SK-N-SH treated with all-trans-retinoic acid at 6 μM for 48 hours (cell line): ENCODE results near the gene DENND2A.
A peak's percentile ranks its signal among the peaks of the same experiment; 100 is the strongest.

Source experiments
- ATAC-seq: fragments of 200-7000 bp; cut with Tn5 transposase; 3 replicates; pipeline ENCODE4 v1.9.1; 2020; ENCODE audit warnings: mild to moderate bottlenecking, moderate library complexity
- ARNTL ChIP-seq: fragments of 450-650 bp; formaldehyde crosslinking; IDR thresholded peaks from 2 replicates; pipeline ENCODE4 v1.5.0; 2020; ENCODE audit warnings: low read depth, mild to moderate bottlenecking, moderate library complexity, borderline replicate concordance
- BACH2 ChIP-seq: fragments of 250-450 bp; sonication (Bioruptor Pico); IDR thresholded peaks from 2 replicates; pipeline ENCODE4 v1.9.0; 2021; ENCODE audit warnings: mild to moderate bottlenecking, borderline replicate concordance
- CSDC2 ChIP-seq: fragments of 250-450 bp; sonication (Bioruptor Pico); IDR thresholded peaks from 2 replicates; pipeline ENCODE4 v1.5.0; 2020; ENCODE audit warnings: mild to moderate bottlenecking, moderate library complexity
- ESRRG ChIP-seq: fragments of 250-450 bp; sonication (Bioruptor Pico); IDR thresholded peaks from 2 replicates; pipeline ENCODE4 v1.6.1; 2021; ENCODE audit warnings: mild to moderate bottlenecking
- GLIS3 ChIP-seq: fragments of 250-450 bp; sonication (Bioruptor Pico); IDR thresholded peaks from 2 replicates; pipeline ENCODE4 v1.5.0; 2020; ENCODE audit warnings: mild to moderate bottlenecking, moderate library complexity
- ISL1 ChIP-seq: fragments of 250-450 bp; sonication (Bioruptor Pico); IDR thresholded peaks from 2 replicates; pipeline ENCODE4 v2.1.2; 2022; ENCODE audit warnings: mild to moderate bottlenecking, moderate library complexity
- OSR1 ChIP-seq: fragments of 250-450 bp; sonication (Bioruptor Pico); IDR thresholded peaks from 2 replicates; pipeline ENCODE4 v1.8.0; 2022; ENCODE audit warnings: moderate library complexity, mild to moderate bottlenecking, inconsistent platforms
- PPARA ChIP-seq: fragments of 250-450 bp; sonication (Bioruptor Pico); IDR thresholded peaks from 2 replicates; pipeline ENCODE4 v1.5.0; 2020; ENCODE audit warnings: mild to moderate bottlenecking, borderline replicate concordance
- RARB ChIP-seq: fragments of 250-450 bp; sonication (Bioruptor Pico); IDR thresholded peaks from 2 replicates; pipeline ENCODE4 v1.8.0; 2021; ENCODE audit warnings: mild to moderate bottlenecking, moderate library complexity
- SNAI2 ChIP-seq: fragments of 250-450 bp; sonication (Bioruptor Pico); IDR thresholded peaks from 2 replicates; pipeline ENCODE4 v1.5.0; 2020; ENCODE audit warnings: mild to moderate bottlenecking, moderate library complexity
- TCF4 ChIP-seq: fragments of 250-450 bp; sonication (Bioruptor Pico); IDR thresholded peaks from 2 replicates; pipeline ENCODE4 v1.8.0; 2021; ENCODE audit warnings: mild to moderate bottlenecking, moderate library complexity, borderline replicate concordance
- TOX ChIP-seq: fragments of 250-450 bp; sonication (Bioruptor Pico); IDR thresholded peaks from 2 replicates; pipeline ENCODE4 v1.8.0; 2021; ENCODE audit warnings: mild to moderate bottlenecking, moderate library complexity, borderline replicate concordance
- ZC3H10 ChIP-seq: fragments of 250-450 bp; sonication (Bioruptor Pico); IDR thresholded peaks from 2 replicates; pipeline ENCODE4 v1.5.1; 2021; ENCODE audit warnings: mild to moderate bottlenecking, moderate library complexity
- ZFP3 ChIP-seq: fragments of 250-450 bp; sonication (Bioruptor Pico); IDR thresholded peaks from 2 replicates; pipeline ENCODE4 v1.5.0; 2020; ENCODE audit warnings: mild to moderate bottlenecking, moderate library complexity
- ZFP30 ChIP-seq: fragments of 450-650 bp; formaldehyde crosslinking; IDR thresholded peaks from 2 replicates; pipeline ENCODE4 v1.5.0; 2022; ENCODE audit warnings: mild to moderate bottlenecking, moderate library complexity
- ZNF565 ChIP-seq: fragments of 450-650 bp; formaldehyde crosslinking; conservative IDR thresholded peaks from 2 replicates; pipeline ENCODE4 v1.5.0; 2020; ENCODE audit warnings: low read depth, mild to moderate bottlenecking, moderate library complexity
- ZNF70 ChIP-seq: fragments of 450-650 bp; formaldehyde crosslinking; IDR thresholded peaks from 2 replicates; pipeline ENCODE4 v1.5.0; 2020; ENCODE audit warnings: mild to moderate bottlenecking, moderate library complexity
- ZNF8 ChIP-seq: fragments of 450-650 bp; formaldehyde crosslinking; IDR thresholded peaks from 2 replicates; pipeline ENCODE4 v1.5.0; 2020; ENCODE audit warnings: mild to moderate bottlenecking, moderate library complexity
- TF ChIP-seq, protein P1 (sequence below): fragments of 250-450 bp; sonication (Bioruptor Pico); IDR thresholded peaks from 2 replicates; pipeline ENCODE4 v1.8.0; 2021; ENCODE audit warnings: low read depth, mild to moderate bottlenecking, moderate library complexity, borderline replicate concordance
- TF ChIP-seq, protein P2 (sequence below): fragments of 250-450 bp; sonication (Bioruptor Pico); IDR thresholded peaks from 2 replicates; pipeline ENCODE4 v1.5.1; 2020; ENCODE audit warnings: low read depth, mild to moderate bottlenecking, moderate library complexity
- TF ChIP-seq, protein P3 (sequence below): fragments of 250-450 bp; sonication (Bioruptor Pico); IDR thresholded peaks from 2 replicates; pipeline ENCODE4 v1.5.1; 2021; ENCODE audit warnings: mild to moderate bottlenecking, moderate library complexity
- TF ChIP-seq, protein P4 (sequence below): fragments of 250-450 bp; sonication (Bioruptor Pico); IDR thresholded peaks from 2 replicates; pipeline ENCODE4 v1.8.0; 2020; ENCODE audit warnings: mild to moderate bottlenecking, moderate library complexity, borderline replicate concordance

Gene DENND2A

DNA sequence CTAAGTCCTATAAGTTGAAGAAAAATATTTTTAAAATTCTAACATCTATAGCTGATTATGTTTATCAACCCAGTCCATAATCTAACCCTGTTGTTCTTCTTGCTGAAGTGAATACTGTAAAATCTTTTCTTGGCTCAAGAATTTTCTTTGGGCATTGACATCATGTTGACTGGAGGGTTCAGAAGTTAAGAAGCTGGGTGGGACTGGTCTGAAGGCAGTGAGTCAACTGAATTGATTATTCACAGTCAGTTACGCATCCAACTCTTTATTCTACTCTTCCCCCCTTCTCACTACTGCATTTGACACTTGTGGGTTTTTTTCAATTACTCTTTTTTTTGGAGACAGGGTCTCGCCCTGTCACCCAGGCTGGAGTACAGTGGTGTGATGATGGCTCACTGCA, 31.0 kb downstream of the DENND2A start:
- TF ChIP-seq ARNTL (CRISPR knock-in tag) (no peak), TOX (CRISPR knock-in tag) (no peak), SNAI2 (CRISPR knock-in tag) (no peak), ZFP3 (CRISPR knock-in tag) (no peak), TCF4 (CRISPR knock-in tag) (no peak), GLIS3 (no peak), BACH2 (CRISPR knock-in tag) (no peak), ESRRG (CRISPR knock-in tag) (no peak), ZNF70 (CRISPR knock-in tag) (no peak), ZC3H10 (CRISPR knock-in tag) (no peak)
- TF ChIP-seq, protein P1, sequence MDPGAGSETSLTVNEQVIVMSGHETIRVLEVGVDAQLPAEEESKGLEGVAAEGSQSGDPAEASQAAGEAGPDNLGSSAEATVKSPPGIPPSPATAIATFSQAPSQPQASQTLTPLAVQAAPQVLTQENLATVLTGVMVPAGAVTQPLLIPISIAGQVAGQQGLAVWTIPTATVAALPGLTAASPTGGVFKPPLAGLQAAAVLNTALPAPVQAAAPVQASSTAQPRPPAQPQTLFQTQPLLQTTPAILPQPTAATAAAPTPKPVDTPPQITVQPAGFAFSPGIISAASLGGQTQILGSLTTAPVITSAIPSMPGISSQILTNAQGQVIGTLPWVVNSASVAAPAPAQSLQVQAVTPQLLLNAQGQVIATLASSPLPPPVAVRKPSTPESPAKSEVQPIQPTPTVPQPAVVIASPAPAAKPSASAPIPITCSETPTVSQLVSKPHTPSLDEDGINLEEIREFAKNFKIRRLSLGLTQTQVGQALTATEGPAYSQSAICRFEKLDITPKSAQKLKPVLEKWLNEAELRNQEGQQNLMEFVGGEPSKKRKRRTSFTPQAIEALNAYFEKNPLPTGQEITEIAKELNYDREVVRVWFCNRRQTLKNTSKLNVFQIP (CRISPR knock-in tag) = no peak
- TF ChIP-seq, protein P2, sequence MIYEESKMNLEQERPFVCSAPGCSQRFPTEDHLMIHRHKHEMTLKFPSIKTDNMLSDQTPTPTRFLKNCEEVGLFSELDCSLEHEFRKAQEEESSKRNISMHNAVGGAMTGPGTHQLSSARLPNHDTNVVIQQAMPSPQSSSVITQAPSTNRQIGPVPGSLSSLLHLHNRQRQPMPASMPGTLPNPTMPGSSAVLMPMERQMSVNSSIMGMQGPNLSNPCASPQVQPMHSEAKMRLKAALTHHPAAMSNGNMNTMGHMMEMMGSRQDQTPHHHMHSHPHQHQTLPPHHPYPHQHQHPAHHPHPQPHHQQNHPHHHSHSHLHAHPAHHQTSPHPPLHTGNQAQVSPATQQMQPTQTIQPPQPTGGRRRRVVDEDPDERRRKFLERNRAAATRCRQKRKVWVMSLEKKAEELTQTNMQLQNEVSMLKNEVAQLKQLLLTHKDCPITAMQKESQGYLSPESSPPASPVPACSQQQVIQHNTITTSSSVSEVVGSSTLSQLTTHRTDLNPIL (CRISPR knock-in tag) = no peak
- no peak for ATAC-seq

DNA sequence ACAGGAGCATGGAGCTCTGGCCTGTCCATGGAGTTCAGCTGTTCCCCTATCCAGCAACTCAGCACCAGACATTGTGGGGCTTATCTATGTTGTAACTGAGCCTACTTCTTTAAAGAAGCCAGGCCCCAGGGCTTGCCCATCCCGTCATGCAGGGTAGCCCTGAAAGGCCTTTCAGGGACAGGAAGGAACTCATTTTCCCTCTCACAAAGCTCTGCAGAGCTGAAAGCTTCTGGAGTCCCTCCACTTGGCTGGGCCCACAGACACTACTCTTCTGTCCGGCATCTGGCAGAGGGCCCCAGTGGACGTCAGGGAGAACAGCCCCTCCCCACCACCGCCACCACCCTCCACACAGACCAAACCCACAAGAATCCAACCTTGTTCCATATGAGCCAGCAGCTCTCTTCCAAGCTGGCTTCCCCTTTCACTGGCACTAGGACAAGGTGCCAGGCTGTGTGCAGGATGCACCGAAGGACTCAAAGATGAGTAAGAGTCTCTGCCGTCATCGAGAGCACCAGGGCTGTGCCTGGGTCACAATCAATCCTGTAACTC, 33.1 kb downstream of the DENND2A start:
- TF ChIP-seq ESRRG (CRISPR knock-in tag) (no peak), ZFP3 (CRISPR knock-in tag) (no peak), ZNF8 (CRISPR knock-in tag) (no peak), ISL1 (CRISPR knock-in tag) (no peak), TOX (CRISPR knock-in tag) (no peak), ZFP30 (CRISPR knock-in tag) (no peak), CSDC2 (CRISPR knock-in tag) (no peak)
- ATAC-seq = peak; percentile 47

DNA sequence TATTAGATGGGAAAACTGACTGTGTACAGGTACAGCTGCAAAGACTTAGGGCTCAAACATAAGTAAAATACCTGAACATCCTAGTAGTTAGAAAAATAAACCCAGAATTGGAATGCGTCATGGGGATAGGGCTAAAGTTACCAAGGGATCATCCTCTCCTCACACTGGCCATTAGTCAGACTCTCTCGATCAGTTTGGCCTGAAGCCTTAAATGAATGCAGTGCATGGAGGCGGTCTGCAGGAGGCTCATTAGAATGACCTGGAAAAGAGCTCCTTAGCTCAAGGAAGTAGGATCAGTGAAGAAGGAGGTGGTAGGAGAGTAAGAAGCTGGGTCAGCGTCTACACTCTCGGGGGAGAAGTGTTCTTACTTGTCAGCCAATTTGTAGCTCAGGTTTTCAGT, 35.3 kb downstream of the DENND2A start:
- TF ChIP-seq, protein P3, sequence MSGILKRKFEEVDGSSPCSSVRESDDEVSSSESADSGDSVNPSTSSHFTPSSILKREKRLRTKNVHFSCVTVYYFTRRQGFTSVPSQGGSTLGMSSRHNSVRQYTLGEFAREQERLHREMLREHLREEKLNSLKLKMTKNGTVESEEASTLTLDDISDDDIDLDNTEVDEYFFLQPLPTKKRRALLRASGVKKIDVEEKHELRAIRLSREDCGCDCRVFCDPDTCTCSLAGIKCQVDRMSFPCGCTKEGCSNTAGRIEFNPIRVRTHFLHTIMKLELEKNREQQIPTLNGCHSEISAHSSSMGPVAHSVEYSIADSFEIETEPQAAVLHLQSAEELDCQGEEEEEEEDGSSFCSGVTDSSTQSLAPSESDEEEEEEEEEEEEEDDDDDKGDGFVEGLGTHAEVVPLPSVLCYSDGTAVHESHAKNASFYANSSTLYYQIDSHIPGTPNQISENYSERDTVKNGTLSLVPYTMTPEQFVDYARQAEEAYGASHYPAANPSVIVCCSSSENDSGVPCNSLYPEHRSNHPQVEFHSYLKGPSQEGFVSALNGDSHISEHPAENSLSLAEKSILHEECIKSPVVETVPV (CRISPR knock-in tag) = no peak
- TF ChIP-seq GLIS3 (no peak), OSR1 (CRISPR knock-in tag) (no peak), ZFP30 (CRISPR knock-in tag) (no peak), TOX (CRISPR knock-in tag) (no peak), BACH2 (CRISPR knock-in tag) (no peak), ZNF8 (CRISPR knock-in tag) (no peak), ZNF70 (CRISPR knock-in tag) (no peak), TCF4 (CRISPR knock-in tag) (no peak), PPARA (CRISPR knock-in tag) (no peak), ARNTL (CRISPR knock-in tag) (no peak), ISL1 (CRISPR knock-in tag) (no peak), RARB (CRISPR knock-in tag) (no peak), ESRRG (CRISPR knock-in tag) (no peak), ZNF565 (no peak), ZFP3 (CRISPR knock-in tag) (no peak)
- TF ChIP-seq, protein P2 (CRISPR knock-in tag) = no peak
- TF ChIP-seq, protein P4, sequence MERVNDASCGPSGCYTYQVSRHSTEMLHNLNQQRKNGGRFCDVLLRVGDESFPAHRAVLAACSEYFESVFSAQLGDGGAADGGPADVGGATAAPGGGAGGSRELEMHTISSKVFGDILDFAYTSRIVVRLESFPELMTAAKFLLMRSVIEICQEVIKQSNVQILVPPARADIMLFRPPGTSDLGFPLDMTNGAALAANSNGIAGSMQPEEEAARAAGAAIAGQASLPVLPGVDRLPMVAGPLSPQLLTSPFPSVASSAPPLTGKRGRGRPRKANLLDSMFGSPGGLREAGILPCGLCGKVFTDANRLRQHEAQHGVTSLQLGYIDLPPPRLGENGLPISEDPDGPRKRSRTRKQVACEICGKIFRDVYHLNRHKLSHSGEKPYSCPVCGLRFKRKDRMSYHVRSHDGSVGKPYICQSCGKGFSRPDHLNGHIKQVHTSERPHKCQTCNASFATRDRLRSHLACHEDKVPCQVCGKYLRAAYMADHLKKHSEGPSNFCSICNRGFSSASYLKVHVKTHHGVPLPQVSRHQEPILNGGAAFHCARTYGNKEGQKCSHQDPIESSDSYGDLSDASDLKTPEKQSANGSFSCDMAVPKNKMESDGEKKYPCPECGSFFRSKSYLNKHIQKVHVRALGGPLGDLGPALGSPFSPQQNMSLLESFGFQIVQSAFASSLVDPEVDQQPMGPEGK = no peak
- TF ChIP-seq, protein P1 (CRISPR knock-in tag) = no peak
- TF ChIP-seq, all 23 proteins: peak for 0
- peak; percentile 50 for ATAC-seq
